CD4-positive, alpha-beta T cell treated with Interleukin-12 subunit alpha and Interleukin-12 subunit beta, for 1 hour (primary cell): ENCODE data around the gene MTOR.
"Not testable (repeated sequence)": the region's sequence is repeated elsewhere in the genome, so short reads cannot be mapped to it uniquely, and the experiment has no call there.

ENCODE experiments used
- DNase-seq: peaks from one replicate; pipeline ENCODE4 v3.0.0-alpha.2; 2020

The MTOR gene

DNA sequence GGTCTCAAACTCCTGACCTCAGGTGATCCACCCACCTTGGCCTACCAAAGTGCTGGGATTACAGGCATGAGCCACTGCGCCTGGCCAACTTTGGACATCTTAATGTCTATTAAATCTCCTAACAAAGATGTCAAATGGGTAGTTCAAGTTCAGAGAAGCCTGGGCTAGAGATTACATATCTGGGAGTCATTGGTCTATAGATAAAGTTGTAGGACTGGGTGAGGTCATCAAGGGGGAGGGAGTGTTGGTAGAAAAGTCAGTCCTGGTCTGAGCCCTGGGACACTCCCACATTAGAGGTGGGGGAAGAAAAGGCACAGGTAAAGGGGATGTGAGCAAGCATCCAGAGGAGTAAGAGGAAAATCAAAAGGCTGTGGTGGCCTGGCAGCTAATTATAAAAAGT is 17.3 kb upstream of the MTOR start:
- DNase-seq: no peak

DNA sequence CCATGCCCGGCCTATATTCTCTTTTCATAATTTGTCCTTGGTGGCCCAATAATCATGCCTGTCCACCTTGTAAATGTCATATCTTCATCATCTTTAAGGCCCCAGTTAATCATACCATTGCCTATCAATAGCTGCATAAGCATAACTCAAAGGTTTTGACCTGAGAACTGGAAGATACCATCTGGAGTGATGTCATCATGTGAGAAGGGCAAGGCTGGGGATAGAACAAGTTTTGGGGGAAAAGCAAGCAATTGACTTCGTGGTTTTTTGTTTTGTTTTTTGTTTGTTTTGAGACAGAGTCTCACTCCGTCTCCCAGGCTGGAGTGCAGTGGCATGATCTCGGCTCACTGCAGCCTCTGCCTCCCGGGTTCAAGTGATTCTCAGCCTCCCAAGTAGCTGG is 16.8 kb upstream of the MTOR start:
- no peak for DNase-seq

GRCh38 chr1:11273595-11274234 is 11.4 kb upstream of the MTOR start:
- no peak for DNase-seq

DNA sequence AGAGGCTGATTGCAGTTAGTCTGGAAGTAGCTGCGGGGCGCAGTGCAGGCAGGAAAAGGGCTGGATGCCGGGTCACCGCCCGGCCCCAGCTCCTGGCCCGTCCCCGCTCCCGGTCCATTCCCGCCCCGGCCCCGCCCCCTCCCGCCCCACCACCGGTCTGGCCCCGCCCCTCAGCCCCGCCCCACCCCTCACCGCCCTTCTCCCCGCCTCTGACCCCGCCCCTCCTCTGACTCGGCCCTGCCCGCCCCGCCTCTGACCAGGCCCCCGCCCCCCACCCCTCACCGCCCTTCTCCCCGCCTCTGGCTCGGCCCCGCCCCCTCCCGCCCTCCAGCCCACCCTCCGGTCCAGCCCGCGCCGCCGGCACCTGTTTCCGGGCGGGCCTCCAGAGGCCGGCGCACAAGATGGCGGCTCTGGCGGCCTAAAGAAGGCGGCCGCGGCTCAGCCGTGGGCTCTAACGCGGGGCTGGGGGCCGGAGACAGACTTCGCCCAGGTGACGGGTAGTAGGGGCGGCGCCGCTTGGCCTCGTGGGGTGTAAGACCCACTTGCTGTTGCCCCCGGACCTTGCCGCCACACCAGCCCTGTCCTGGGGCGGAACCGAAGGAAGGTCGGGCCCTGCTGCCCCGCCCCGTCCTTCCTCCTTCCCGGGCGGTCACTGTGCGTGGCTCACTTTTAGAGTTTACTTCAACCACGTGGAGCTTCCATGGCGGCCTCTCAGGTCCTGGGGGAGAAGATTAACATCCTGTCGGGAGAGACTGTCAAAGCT is 10.7 kb upstream of the MTOR start, which contains the start of gene UBIAD1:
Gene UBIAD1 (plus strand): TSS at position 367 of the 763 bp plus-strand sequence. CDS start 334 bp downstream, at position 701.
- peak; percentile 85 for DNase-seq

GRCh38 chr1:11272544-11272831 is 10.1 kb upstream of the MTOR start:
- DNase-seq: no peak

- DNase-seq: not testable (repeated sequence)
Observed at GRCh38 chr1:11267350-11268337, 5.3 kb upstream of the MTOR start.

- no peak for DNase-seq
Observed at GRCh38 chr1:11266268-11267074, 4.1 kb upstream of the MTOR start.

DNA sequence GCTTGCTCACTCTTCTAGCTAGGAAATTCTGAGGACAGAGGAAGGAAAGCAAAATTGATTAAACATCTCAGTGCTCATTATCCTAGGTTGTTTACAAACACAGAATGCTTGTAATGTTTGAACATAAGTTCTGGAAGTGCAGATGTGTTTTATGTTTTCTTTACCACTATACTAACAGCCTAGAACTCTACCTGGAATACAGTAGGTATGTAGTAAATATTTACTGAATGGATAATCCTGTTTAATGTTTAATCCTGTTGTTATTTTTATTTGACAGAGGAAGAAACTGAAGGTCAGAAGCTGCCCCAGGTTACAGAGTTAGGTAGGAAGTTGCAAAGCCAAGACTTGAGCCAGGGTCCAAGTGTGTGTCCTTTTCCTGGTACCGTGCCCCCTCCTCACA is 6.1 kb downstream of the MTOR start:
- no peak for DNase-seq

DNA sequence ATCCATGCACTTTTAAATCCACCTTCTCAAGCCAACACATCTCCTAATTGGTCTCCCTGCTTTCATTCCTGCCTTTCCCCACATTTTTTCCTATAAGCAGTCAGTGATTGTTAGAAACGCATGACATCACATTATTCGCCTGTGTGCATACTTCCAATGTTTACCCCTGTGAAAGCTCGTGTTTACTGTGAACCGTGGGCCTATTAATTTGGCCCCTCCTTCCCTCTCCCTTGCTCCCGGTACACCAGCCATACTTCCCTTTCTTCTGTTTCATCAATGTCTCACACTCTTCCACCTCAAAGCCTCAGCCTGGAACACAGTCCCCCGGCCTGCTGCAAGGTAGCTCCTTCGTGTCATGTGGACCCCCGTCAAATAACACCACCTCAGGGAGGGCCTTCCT is 9.1 kb downstream of the MTOR start:
- DNase-seq: no peak

GRCh38 chr1:11252538-11252937 is 9.8 kb downstream of the MTOR start:
- no peak for DNase-seq

DNA sequence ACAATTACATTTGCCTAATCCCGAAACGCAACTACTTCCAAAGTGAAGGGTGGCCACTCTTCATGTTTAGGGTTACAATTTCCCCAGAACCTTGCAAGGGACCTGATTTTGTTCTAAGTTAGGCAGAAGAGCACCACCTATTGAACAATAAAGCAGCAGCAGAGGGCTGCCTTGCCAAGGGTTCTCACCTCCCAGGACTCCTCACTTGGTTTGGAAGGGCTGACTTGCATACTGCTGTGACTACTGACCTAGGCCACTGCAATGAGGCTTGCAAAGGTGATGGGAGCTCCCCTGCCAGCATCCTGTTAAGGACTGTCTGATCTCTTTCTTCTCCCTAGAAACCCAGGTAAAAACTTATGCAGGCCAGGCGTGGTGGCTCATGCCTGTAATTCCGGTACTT is 14.2 kb downstream of the MTOR start:
- no peak for DNase-seq

DNA sequence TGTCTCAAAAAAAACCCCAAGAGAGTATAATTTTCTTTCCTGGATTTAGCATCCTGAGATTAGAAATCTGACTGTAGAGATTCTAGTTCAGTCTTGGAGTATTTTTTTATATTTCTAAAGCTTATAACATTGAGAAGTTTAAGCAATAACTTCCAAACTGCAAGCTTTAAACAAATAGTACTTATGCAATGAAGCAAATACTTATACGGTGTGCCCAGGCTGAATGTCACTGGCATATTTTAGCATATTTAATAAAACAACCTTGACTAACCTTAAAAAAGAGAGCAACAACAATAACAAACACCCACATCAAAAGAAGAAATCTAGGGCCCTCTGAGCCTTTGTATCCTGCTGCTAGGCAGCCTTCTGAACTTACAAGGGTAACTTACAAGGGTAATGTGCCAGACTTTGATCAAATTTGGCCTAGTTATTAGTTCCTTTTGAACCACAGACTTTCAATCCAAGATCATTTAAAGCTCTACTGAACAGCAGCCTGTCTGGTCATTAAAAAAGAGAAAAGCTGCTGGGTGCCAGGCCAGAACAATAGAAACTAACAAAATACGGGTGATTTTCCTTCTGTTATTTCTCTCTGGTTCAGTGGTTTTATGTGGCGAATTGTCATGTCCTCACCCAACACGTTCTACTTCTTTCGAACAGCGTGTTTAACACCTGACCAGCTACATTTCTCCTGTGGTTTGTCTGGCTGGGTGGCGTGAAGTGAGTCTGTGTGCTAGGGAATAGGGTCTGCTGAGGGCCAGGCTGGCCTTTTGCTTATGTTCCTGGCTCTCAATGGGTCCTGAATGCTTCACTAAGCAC is 16.2 kb downstream of the MTOR start:
- peak; percentile 29 for DNase-seq

GRCh38 chr1:11245248-11245647 is 17.1 kb downstream of the MTOR start:
- no peak for DNase-seq

DNA sequence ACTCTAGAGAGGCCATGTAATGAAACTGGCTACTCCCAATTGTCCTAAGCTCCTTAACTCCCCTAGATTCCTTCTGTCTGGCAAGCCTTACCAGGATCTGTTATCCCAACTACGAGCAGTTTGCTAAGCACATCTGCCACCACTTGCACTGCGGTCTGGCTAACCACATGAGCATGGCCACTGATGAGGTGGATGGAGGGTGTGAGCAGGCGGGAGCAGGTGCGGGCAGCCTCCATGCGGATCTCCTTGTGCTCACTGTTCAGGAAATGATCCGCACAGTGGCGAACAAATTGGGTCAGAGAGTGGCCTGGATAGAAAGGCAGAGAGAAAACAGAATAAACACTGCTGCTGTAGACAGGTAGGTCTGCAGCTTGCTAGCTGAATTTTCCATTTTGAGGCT is 24.0 kb downstream of the MTOR start:
- no peak for DNase-seq

DNA sequence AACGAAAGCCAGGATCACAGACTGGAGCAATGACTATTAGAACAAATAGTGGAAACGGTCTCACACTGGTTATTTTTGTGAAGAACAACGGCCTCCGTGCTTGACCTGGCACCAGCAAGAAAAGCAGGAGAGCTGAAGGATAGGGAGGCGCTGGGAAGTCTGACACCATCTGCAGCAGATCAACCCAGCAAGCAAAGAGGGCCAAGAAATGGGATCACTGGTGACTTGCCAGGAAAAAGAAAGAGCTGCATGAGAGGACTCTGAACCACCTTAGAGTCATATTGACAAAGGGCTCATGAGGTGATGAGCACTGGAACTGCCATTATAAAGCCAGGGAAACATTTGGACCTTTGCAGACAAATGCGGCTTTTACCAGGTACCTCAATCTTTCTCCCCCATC is 25.0 kb downstream of the MTOR start:
- DNase-seq: no peak

DNA sequence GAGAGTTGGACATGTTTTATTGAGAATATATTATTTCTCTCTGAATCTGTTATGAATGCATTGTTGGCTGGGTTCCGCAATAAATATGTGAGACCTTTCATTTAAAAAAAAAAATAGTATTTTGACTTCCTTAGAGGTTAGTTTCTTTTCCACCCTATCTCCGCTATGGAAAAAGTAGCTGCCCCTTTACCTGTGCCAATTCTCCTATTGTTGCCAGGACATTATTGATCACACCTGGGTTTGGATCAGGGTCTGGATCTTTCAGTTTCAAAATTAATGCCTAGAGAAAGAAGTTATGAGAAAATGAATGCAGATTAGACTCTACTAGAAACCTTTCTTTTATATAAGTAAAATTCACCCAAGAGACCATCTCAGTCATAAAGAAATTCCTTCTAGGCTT is 29.1 kb downstream of the MTOR start:
- DNase-seq: no peak

DNA sequence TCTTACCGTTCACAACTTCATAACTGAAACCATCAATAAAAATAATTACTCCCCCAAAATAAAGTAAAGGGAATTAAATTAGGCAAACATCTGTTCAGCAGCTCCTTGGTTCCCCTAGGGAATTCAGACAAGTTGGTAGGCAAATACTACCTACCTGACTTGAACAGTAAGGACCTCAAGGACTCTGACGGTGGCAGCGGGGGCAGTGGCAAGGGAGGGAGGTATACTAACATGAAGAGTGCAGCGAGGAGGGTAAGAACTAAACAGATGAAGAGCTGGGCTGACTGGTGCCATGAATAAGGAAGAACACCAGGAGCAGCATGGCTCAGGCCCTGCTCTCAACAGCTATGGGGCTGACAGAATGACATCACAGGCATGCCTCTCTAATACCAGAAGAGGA is 33.1 kb downstream of the MTOR start:
- no peak for DNase-seq

DNA sequence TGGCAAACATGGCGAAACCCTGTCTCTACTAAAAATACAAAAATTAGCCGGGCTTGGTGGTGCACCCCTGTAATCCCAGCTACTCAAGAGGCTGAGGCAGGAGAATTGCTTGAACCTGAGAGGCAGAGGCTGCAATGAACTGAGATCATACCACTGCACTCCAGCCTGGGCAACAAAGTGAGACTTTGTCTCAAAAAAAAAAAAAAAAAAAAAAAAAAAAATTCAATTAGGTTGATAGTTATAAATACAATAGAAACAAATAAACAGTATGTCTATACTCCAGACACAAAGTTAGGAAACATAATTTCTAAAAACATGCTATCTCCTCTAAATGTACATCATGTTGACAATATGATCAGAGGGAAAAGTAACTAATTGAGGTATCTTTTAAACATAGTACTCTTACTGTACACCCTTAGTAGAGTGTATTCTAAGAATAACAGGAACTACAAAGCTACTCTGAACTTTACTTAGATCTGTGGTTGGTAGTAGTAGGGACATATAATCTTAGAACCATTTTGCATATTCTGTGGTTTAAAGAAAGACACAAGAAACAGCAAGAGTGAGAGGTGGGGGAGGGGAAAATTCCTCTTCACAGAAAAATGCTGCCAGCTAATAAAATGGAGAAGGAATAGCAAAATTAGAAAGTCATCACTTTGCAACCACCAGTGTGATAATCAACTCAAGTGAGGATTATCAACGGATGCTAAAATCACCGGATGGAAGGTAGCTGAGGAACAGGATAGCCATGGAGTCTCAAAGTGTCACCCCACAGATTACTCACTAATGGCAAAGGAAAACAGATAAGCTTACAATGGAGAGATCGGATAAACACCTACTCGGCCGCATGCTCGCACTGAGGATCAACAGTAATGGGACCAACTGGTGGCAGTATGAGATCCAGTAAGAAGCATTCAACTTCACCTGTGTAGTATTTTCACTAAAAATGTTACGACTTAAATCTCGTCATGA is 35.0 kb downstream of the MTOR start:
- no peak for DNase-seq

DNA sequence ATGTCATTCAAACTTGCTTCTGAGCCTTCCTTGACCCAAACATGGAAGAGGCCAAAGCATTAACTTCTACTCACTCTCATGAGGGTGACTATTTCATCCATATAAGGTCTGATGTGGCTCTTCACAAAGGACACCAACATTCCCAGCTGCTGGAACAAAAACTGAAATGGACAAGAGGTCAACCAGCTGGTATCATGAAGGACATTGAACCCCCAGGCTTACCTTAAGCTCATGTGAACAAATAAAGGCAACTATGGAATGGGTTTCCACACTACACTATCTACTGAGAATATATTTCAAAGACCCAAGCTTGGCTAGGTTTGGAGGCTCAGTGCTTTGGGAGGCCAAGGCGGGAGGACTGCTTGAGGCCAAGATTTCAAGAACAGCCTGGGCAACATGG is 46.3 kb downstream of the MTOR start:
- DNase-seq: no peak

- DNase-seq: no peak
Observed at GRCh38 chr1:11215381-11216005, 46.9 kb downstream of the MTOR start.
